OCI-LY1 (cell line): ENCODE measurements around the gene TPSD1.
"Not testable (repeated sequence)": the region's sequence is repeated elsewhere in the genome, so short reads cannot be mapped to it uniquely, and the experiment has no call there.

Source experiments
- H2AFZ ChIP-seq: fragments of 200-600 bp; sonication (generic), shearing (Covaris generic); 2 replicates; pipeline ENCODE4 v1.6.0; 2014; ENCODE audit warnings: antibody characterized with exemption, mild to moderate bottlenecking, low read length
- H3F3A ChIP-seq: fragments of 200-600 bp; sonication (generic), shearing (Covaris generic); 2 replicates; pipeline ENCODE4 v1.6.0; 2014; ENCODE audit warnings: mild to moderate bottlenecking, antibody characterized with exemption, low read length, moderate library complexity; ENCODE audit not compliant: insufficient read depth
- H3K27ac ChIP-seq: fragments of 200-600 bp; sonication (generic); 2 replicates; pipeline ENCODE4 v1.5.1; 2014; ENCODE audit warnings: low read length, mixed run types, mild to moderate bottlenecking, low read depth; ENCODE audit not compliant: poor library complexity, severe bottlenecking
- H3K27me3 ChIP-seq: fragments of 200-600 bp; sonication (generic); 2 replicates; pipeline ENCODE4 v1.6.0; 2014; ENCODE audit warnings: antibody characterized with exemption, mild to moderate bottlenecking, low read length, moderate library complexity; ENCODE audit not compliant: insufficient read depth
- H3K36me3 ChIP-seq: fragments of 200-600 bp; sonication (generic); 2 replicates; pipeline ENCODE4 v1.6.1; 2014; ENCODE audit warnings: mild to moderate bottlenecking, antibody characterized with exemption, low read length, moderate library complexity, mixed read lengths; ENCODE audit not compliant: insufficient read depth
- H3K4me1 ChIP-seq: fragments of 200-600 bp; sonication (generic); 2 replicates; pipeline ENCODE4 v1.5.1; 2014; ENCODE audit warnings: mild to moderate bottlenecking, low read length, moderate library complexity; ENCODE audit not compliant: insufficient read depth, severe bottlenecking
- H3K4me2 ChIP-seq: fragments of 200-600 bp; sonication (generic), shearing (Covaris generic); 2 replicates; pipeline ENCODE4 v1.6.1; 2014; ENCODE audit warnings: low read length
- H3K4me3 ChIP-seq: fragments of 200-600 bp; sonication (generic); 2 replicates; pipeline ENCODE4 v1.5.1; 2014; ENCODE audit warnings: low read length, low read depth, mild to moderate bottlenecking, mixed read lengths; ENCODE audit not compliant: poor library complexity, severe bottlenecking
- H3K79me2 ChIP-seq: fragments of 200-600 bp; shearing (Covaris generic); 2 replicates; pipeline ENCODE4 v1.6.1; 2016; ENCODE audit warnings: mixed run types, low read length, mixed read lengths; ENCODE audit not compliant: insufficient read depth
- H3K9ac ChIP-seq: fragments of 200-600 bp; sonication (generic), shearing (Covaris generic); 2 replicates; pipeline ENCODE4 v1.6.1; 2014; ENCODE audit warnings: mild to moderate bottlenecking, low read length, mixed read lengths
- H3K9me2 ChIP-seq: fragments of 200-600 bp; sonication (generic), shearing (Covaris generic); 2 replicates; pipeline ENCODE4 v1.6.1; 2014; ENCODE audit warnings: low read depth, mild to moderate bottlenecking, low read length, mixed read lengths
- H3K9me3 ChIP-seq: fragments of 200-600 bp; shearing (Covaris generic); 2 replicates; pipeline ENCODE4 v1.6.1; 2014; ENCODE audit warnings: low read length, mixed read lengths
- H4K20me1 ChIP-seq: fragments of 200-600 bp; sonication (generic), shearing (Covaris generic); 2 replicates; pipeline ENCODE4 v1.6.0; 2016; ENCODE audit warnings: mild to moderate bottlenecking, low read length; ENCODE audit not compliant: insufficient read depth
- CTCF ChIP-seq: fragments of 200-600 bp; sonication (generic), shearing (Covaris generic); IDR thresholded peaks from 2 replicates; pipeline ENCODE4 v1.5.1; 2017; ENCODE audit warnings: mild to moderate bottlenecking, antibody characterized with exemption, low read length, moderate library complexity, mixed read lengths
- EZH2 ChIP-seq: fragments of 200-600 bp; sonication (generic), shearing (Covaris generic); IDR thresholded peaks from 2 replicates; pipeline ENCODE4 v1.8.0; 2017; ENCODE audit warnings: borderline replicate concordance, mixed run types, mild to moderate bottlenecking, antibody characterized with exemption, low read length, moderate library complexity, mixed read lengths

TPSD1 gene

GRCh38 chr16:1290860-1291575, 35.1 kb downstream of the TPSD1 start:
- Histone ChIP-seq H3K4me1 (no peaks in the 10 kb centered on the region), H3K4me3 (no peak overlapping the region), H3K27ac (no peak overlapping the region), H3K9me2 (no peaks in the 10 kb centered on the region), H3K9ac (no peak overlapping the region), H3K36me3 (no peaks in the 10 kb centered on the region), H2AFZ (no peak overlapping the region), H3F3A (no peaks in the 10 kb centered on the region), H3K79me2 (no peaks in the 10 kb centered on the region), H3K9me3 (no peaks in the 10 kb centered on the region), H3K27me3 (0 out of 2 replicates have a peak, but pooled peaks cover 12% of the 10 kb centered on the region), H4K20me1 (no peaks in the 10 kb centered on the region), H3K4me2 (no peak overlapping the region)
- TF ChIP-seq CTCF (no peak), EZH2 (no peak)

- Histone ChIP-seq H3K27me3 (0 out of 2 replicates have a peak, but pooled peaks cover 12% of the 10 kb centered on the region), H3K9ac (no peak overlapping the region), H3K36me3 (no peaks in the 10 kb centered on the region), H3K4me2 (no peak overlapping the region), H2AFZ (no peak overlapping the region), H3K9me2 (no peaks in the 10 kb centered on the region), H3K27ac (no peak overlapping the region), H3K4me1 (no peaks in the 10 kb centered on the region), H3F3A (no peaks in the 10 kb centered on the region), H3K9me3 (no peaks in the 10 kb centered on the region), H3K79me2 (no peaks in the 10 kb centered on the region), H3K4me3 (no peak overlapping the region), H4K20me1 (no peaks in the 10 kb centered on the region)
- TF ChIP-seq CTCF (no peak), EZH2 (no peak)
Measured at GRCh38 chr16:1291576-1291974, 35.7 kb downstream of the TPSD1 start.

GRCh38 chr16:1292208-1292607, 36.3 kb downstream of the TPSD1 start:
- H3K36me3 ChIP-seq, H3K27ac ChIP-seq, H3K9me2 ChIP-seq, H2AFZ ChIP-seq, H3K9me3 ChIP-seq, H3K4me2 ChIP-seq, H4K20me1 ChIP-seq, H3K4me3 ChIP-seq, H3K9ac ChIP-seq, H3K4me1 ChIP-seq, H3K79me2 ChIP-seq, H3F3A ChIP-seq: not testable (repeated sequence)
- 0 out of 2 replicates have a peak, but pooled peaks cover 12% of the 10 kb centered on the region for H3K27me3 ChIP-seq

- not testable (repeated sequence) for H3K27ac ChIP-seq, H3K27me3 ChIP-seq, H3K4me3 ChIP-seq, H4K20me1 ChIP-seq, H3K36me3 ChIP-seq, H3F3A ChIP-seq, H2AFZ ChIP-seq, H3K4me1 ChIP-seq, H3K9me3 ChIP-seq, H3K9ac ChIP-seq, H3K9me2 ChIP-seq, H3K79me2 ChIP-seq, H3K4me2 ChIP-seq
Measured at GRCh38 chr16:1292808-1293207, 36.9 kb downstream of the TPSD1 start.
